ENCODE measurements around the gene LRP2.
"Not testable (repeated sequence)": the region's sequence is repeated elsewhere in the genome, so short reads cannot be mapped to it uniquely, and the experiment has no call there.

The LRP2 gene

GRCh38 chr2:169345486-169346437 is 16.6 kb downstream of the LRP2 start:
- DNase-seq: no peak

- no peak for DNase-seq
Observed at GRCh38 chr2:169344736-169345485, 17.4 kb downstream of the LRP2 start.

- no peak for DNase-seq
Observed at GRCh38 chr2:169343202-169343601, 19.1 kb downstream of the LRP2 start.

- DNase-seq: no peak
Observed at GRCh38 chr2:169339657-169340056, 22.7 kb downstream of the LRP2 start.

- no peak for DNase-seq
Observed at GRCh38 chr2:169336695-169337094, 25.6 kb downstream of the LRP2 start.

GRCh38 chr2:169330555-169331198 is 31.7 kb downstream of the LRP2 start:
- DNase-seq: no peak

- DNase-seq: no peak
Observed at GRCh38 chr2:169329688-169330554, 32.4 kb downstream of the LRP2 start.

- DNase-seq: no peak
Observed at GRCh38 chr2:169328785-169329184, 33.5 kb downstream of the LRP2 start.

- not testable (repeated sequence) for DNase-seq
Observed at GRCh38 chr2:169327837-169328236, 34.5 kb downstream of the LRP2 start.

- DNase-seq: not testable (repeated sequence)
Observed at GRCh38 chr2:169325886-169326285, 36.4 kb downstream of the LRP2 start.

GRCh38 chr2:169324581-169325260 is 37.6 kb downstream of the LRP2 start:
- no peak for DNase-seq

- DNase-seq: no peak
Observed at GRCh38 chr2:169323841-169324240, 38.5 kb downstream of the LRP2 start.

- no peak for DNase-seq
Observed at GRCh38 chr2:169320561-169320960, 41.8 kb downstream of the LRP2 start.

- no peak for DNase-seq
Observed at GRCh38 chr2:169315357-169315756, 47.0 kb downstream of the LRP2 start.

GRCh38 chr2:169308349-169308748 is 54.0 kb downstream of the LRP2 start:
- DNase-seq: not testable (repeated sequence)

- not testable (repeated sequence) for DNase-seq
Observed at GRCh38 chr2:169304689-169305088, 57.6 kb downstream of the LRP2 start.

- DNase-seq: no peak
Observed at GRCh38 chr2:169303579-169304305, 58.6 kb downstream of the LRP2 start.

GRCh38 chr2:169302364-169302763 is 60.0 kb downstream of the LRP2 start:
- no peak for DNase-seq

GRCh38 chr2:169301596-169302335 is 60.6 kb downstream of the LRP2 start:
- no peak for DNase-seq
